H1 (cell line): ENCODE data around the gene GABRG3. TPM values are rescaled to one million over a fixed set of nuclear protein-coding genes. Genes with fewer than 3 reads are reported as not detected.

Experiments
- CBX5 ChIP-seq: fragments of 300-800, 300-1000 bp; sonication (generic); IDR thresholded peaks from 2 replicates; pipeline ENCODE4 v1.7.1; 2016; ENCODE audit warnings: antibody characterized with exemption, low read length, low read depth
- polyA plus RNA-seq, 7 experiments: library from polyadenylated mRNA; depleted of rRNA in 3 of 7; stranded (reverse) in 5 of 7; unstranded in 2 of 7; fragments of >200 nt in 5 of 7; fragments of 200-250 nt in 2 of 7; gene quantifications; 1 replicate in 5 of 7; 2 replicates in 1 of 7; 4 replicates in 1 of 7; pipeline versions ENCODE4 v1.2.1 to v1.2.3, GENCODE V29; 2011 to 2013; ENCODE audit warnings: missing spikeins in 2 of 7, mixed read lengths in 2 of 7
- total RNA-seq: library from RNA; stranded (reverse); fragmentation: NEBNext Ultra II Directional; extraction: Animal tissue kit (Norgen Biotek cat#: 25700); gene quantifications from 2 replicates; pipeline ENCODE4 v1.2.1, GENCODE V29; 2021

Gene GABRG3
- total and polyA plus RNA-seq, 2 of the 8 experiments (the other 6 are each of a cell fraction or from before 2014, with no cell fraction given): 0.17 to 0.80 TPM

GRCh38 chr15:27042230-27042629, 71.2 kb downstream of the GABRG3 start (continued):
- TF ChIP-seq CBX5: no peak
